ENCODE data around the gene EIF4A3.

Gene EIF4A3

GRCh38 chr17:80147035-80147822 lies at the start of gene EIF4A3:
Gene EIF4A3 (minus strand): TSS chr17:80147128. CDS start chr17:80146961, 167 bp downstream.
- DNase-seq, result peak; percentile 97 to 98

GRCh38 chr17:80196652-80197051 lies 49.7 kb upstream of the EIF4A3 start:
- no peak for DNase-seq

GRCh38 chr17:80195671-80196529 lies 49.0 kb upstream of the EIF4A3 start:
- DNase-seq, result peak; percentile 58 to 65

DNA sequence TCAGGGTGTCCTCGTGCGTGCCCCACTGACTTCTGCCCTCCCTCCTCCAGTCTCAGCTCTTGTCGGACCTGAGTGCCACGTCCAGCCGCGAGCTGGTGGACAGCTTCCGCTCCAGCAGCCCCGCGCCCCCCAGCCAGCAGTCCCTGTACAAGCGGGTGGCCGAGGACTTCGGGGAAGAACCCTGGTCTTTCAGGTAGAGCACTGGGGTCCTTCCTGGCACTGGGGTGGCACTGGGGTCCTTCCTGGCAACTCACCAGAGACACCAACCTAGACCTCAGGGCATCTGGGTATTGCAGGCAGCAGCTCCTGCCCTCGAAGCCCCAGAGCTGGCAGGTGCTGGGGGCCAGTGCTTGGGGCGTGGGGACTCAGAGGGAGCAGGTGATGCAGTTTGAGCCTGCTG lies 48.2 kb upstream of the EIF4A3 start:
- no peak for DNase-seq

DNA sequence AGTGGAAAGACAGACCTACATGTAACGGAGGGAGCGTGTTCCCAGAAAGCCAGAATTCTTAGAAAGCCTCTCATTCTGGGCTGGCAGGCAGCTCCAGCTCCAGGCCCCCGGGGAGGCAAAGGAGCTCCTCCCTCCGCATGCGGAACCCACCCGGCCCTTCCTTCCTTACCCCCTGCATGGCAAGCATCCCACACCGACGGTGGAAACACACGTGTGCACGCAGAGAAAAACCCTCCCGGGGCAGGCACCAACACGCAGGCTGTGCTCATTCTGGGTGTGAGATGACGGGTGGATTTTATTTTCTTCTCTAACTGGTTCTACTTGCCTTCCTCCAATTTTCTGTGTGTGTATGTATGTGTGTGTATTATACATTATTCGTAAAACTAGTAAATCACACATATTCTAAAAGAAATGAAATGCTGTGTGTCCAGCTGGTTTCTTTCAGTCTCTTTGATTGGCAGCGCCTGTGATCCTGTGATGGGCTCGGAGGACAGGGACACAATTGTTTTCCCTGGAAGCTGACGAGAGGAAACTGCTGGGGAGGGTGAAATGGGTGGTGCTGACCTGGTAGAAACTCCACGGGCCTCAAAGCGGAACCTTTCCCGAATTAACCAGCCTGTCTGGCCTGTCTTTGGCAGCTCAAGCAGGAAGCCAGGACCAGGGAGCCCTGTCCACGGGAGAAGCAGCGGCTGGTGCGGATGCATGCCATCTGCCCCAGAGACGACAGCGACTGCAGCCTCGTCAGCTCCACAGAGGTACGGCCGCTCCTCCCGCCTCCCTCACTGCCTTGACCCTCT lies 45.1 kb upstream of the EIF4A3 start:
- no peak for DNase-seq

GRCh38 chr17:80191192-80191591 lies 44.3 kb upstream of the EIF4A3 start:
- no peak for DNase-seq

- no peak for DNase-seq
Observed at GRCh38 chr17:80190716-80191115, 43.8 kb upstream of the EIF4A3 start.

DNA sequence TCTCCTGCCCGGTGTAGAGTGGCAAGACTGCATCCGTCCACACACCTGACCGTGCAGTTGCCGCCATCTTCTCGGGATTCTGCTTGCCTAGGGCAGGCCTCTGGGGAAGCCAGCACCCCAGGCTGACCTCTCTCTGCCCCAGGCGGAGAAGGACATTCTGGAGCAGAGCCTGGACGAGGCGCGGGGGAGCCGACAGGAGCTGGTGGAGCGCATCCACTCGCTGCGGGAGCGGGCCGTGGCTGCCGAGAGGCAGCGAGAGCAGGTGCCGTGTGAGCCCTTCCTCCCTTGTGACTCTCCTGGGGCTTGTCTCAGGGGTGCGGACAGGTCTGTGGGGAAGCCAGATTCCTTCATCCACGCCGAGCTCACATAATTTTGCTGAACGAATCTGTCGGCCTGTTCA lies 42.7 kb upstream of the EIF4A3 start:
- DNase-seq, result no peak

DNA sequence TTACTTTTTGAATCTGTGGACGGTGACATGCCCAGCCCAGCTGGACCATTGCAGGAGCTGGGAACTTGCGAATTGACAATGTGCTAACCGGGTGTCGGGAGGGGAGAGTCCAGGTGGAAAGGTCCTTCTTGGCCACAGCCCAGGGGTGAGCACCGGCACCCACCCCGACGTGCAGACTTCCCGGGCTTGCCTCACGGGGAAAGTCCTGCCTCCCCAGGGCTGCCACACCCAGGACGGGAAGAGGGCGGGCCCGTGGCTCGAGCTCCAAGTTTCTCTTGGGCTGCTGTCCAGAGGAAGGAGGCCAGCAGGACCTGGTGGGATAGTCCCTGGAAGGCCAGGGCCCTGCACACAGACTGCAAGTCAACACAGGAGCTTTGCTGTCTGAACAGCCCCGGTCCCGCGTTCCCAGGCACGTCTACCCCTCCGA lies 40.6 kb upstream of the EIF4A3 start:
- no peak for DNase-seq

DNA sequence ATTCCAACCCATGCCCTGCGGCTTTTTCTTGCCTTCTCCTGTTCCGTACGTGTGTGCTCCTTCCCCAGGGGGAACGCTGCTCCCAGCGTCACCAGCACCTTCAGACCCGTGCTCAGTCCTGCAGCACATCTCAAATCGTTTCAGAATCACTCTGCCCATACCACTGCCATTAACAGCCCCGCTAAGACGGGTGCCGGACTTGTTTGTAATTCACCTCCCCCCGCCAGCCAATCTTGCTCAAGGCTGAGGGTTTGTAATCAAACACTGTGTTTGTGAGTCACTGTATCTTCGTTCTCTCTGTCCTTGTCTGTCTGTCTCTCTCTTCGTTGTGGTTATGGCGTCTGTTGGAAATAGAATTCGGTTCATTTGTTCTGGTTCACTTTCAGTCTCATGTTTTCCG lies 40.2 kb upstream of the EIF4A3 start:
- DNase-seq, result no peak

- DNase-seq, result no peak
Observed at GRCh38 chr17:80185968-80186367, 39.0 kb upstream of the EIF4A3 start.

DNA sequence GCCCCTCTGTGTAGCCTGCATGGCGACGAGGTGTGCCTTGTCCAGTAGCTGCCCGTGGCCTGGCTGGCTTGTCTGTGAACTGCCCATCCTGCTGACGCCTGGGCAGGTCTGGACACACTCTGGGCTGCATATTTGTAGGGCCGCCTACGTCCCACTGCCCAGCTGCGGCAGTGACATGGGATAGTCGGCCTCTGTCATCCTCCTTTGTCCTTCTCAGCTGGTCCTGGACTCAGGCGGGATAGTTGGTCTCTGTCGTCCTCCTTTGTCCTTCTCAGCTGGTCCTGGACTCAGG lies 37.4 kb upstream of the EIF4A3 start:
- no peak for DNase-seq

DNA sequence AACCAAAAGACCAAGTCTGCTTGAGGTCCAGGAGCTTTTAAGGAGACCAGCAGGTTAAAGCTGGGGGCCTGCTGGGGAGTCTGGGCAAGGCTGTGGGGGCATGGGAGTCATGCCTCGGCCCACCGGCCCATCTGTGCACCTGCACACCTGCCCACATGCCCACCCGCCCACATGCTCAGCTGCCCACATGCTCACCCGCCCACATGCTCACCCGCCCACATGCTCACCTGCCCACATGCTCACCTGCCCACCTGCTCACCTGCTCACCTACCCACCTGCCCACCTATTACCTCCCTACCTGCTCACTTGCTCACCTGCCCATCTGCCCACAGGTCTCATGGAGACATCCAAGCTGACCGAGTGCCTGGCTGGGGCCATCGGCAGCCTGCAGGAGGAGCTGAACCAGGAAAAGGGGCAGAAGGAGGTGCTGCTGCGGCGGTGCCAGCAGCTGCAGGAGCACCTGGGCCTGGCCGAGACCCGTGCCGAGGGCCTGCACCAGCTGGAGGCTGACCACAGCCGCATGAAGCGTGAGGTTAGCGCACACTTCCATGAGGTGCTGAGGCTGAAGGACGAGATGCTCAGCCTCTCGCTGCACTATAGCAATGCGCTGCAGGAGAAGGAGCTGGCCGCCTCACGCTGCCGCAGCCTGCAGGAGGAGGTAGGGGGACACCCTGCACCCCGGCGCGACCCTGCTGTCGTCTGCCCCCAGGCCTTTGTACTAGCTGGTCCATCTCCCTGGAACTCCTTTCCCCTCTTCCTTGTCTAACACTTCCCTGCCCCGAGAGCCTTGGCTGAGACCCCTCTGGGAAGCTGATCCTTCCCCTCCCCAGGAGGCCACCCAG lies 36.9 kb upstream of the EIF4A3 start:
- no peak for DNase-seq

- DNase-seq, result no peak
Observed at GRCh38 chr17:80182845-80183223, 35.9 kb upstream of the EIF4A3 start.

GRCh38 chr17:80182118-80182844 lies 35.4 kb upstream of the EIF4A3 start:
- DNase-seq, result no peak

DNA sequence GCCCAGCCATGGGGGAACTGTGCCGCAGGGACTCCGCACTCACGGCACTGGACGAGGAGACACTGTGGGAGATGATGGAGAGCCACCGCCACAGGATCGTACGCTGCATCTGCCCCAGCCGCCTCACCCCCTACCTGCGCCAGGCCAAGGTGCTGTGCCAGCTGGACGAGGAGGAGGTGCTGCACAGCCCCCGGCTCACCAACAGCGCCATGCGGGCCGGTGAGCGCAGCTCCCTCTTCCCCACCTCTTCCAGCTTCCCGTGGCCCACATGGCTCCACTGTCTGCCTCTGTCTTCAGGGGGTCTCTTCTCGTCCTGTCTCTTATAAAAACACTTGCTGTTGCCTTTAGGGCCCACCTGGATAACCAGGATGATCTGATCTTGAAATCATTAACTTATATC lies 34.5 kb upstream of the EIF4A3 start:
- no peak for DNase-seq

- DNase-seq, result no peak
Observed at GRCh38 chr17:80180192-80180591, 33.3 kb upstream of the EIF4A3 start.

- no peak for DNase-seq
Observed at GRCh38 chr17:80177986-80178595, 31.2 kb upstream of the EIF4A3 start.

GRCh38 chr17:80176757-80177156 lies 29.8 kb upstream of the EIF4A3 start:
- no peak for DNase-seq

- no peak for DNase-seq
Observed at GRCh38 chr17:80173916-80174315, 27.0 kb upstream of the EIF4A3 start.

DNA sequence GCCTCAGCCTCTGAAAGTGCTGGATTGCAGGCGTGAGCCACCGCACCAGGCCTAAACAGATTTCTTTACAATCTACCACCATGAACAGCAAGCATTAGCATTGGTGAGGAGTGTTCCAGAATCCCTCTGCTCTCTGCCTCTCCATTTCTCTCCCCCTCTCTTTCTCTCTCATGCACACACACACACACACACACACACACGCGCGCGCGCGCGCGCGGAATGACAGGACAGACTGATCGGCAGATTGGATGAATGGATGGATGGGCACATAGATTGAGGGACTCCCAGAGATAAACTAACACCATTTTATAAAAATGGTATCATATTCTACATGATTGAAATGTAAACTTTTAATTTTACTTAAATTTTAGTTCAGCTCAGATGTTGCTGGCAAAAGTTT lies 26.2 kb upstream of the EIF4A3 start:
- no peak for DNase-seq

Data from activated CD4-positive, alpha-beta T cell treated with anti-CD3 and anti-CD28 coated beads, Interleukin-2, amount 50 U/mL, for 48 hours (primary cell).